Measurements from ENCODE around the gene HS6ST2. TPM values are rescaled to one million over a fixed set of nuclear protein-coding genes. Genes with fewer than 3 reads are reported as not detected.

The HS6ST2 gene
- total and polyA plus RNA-seq, 3 donors from 2014 or later, result 3.7 to 13.3 (median 7.6) TPM

- H3K27ac ChIP-seq, result no peak overlapping the region
- no peaks in the 10 kb centered on the region for H3K27me3 ChIP-seq
- TF ChIP-seq POLR2A (IDR thresholded peaks at IDR 0.05) (no peak), CTCF (IDR thresholded peaks at IDR 0.05) (no peak)
- H3K9me3 ChIP-seq, result no peaks in the 10 kb centered on the region
- no peak for DNase-seq
- H3K4me3 ChIP-seq, result no peak overlapping the region
- intact Hi-C loops (cut with DNase I; ENCODE audit: low total_unique reads), result no loop called here
- no peaks in the 10 kb centered on the region for H3K4me1 ChIP-seq
- H3K36me3 ChIP-seq (ENCODE audit: low read depth, missing control alignments), result no peaks in the 10 kb centered on the region
Measured at GRCh38 chrX:132778917-132779316, 179.5 kb downstream of the HS6ST2 start.

DNA sequence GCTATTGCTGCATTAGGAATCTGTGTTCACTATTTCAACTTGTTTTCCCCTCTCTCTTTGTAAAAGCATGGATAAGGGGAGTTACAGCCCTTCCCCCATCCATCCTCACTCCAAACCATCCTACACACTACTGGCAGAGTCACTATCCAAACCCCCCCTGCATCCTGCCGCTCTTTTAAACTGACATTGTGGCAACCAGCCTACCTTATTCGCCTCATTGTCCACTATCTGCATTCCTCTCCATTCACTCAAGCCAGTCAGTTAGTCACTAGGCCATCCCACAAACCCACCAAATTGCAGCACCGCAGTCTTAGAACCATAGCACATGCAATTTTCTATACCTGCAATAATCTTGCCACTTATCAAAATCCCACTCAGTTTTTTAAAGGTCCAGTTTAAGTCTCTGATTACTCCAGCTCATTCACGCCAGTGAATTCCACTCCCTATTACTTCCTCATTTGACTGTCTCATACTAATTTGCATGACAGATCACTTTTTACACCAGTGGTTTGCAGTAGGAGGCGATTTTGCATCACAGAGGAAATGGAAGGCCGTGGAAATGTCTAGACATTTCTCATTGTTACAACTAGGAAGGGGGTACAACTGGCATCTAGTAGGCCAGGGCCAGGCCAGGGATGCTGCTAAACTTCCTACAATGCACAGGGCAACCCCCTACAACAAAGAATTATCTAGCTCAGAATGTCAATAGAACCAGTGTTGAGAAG, 181.8 kb downstream of the HS6ST2 start:
- WGBS, 2 donors, result 91 to 96% methylated on average over 6 of the region's 6 CpGs

DNA sequence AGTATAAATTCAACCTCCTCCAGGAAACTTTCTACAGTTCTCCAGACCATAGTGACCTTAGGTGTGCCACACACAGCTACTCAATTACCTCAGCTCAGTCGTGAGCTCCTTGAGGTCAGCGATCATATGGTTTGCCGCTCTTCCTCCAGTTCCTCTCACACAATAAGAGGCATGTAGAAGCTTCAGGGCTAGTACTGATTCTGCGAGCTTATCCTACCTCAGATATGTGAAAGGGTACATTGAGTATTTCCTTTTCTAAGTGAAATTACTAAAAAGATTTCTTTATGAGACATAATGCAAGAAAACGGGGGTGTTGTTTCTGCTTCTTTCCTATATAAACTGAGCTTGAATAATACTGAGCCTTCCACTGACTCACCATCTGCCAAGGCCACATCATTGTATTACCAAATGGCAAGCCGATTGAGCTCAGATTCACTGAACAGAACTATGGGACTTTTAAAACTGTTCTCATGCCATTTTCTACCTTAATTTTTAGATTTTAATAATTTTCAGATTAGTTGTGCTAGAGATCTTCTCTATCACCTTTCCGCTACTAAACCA, 183.1 kb downstream of the HS6ST2 start:
- Histone ChIP-seq H3K9me3 (no peaks in the 10 kb centered on the region), H3K27me3 (no peaks in the 10 kb centered on the region), H3K27ac (no peak overlapping the region), H3K36me3 (ENCODE audit: low read depth, missing control alignments) (no peaks in the 10 kb centered on the region), H3K4me1 (no peaks in the 10 kb centered on the region), H3K4me3 (no peak overlapping the region)
- intact Hi-C loops (cut with DNase I; ENCODE audit: low total_unique reads), result no loop called here
- TF ChIP-seq CTCF (IDR thresholded peaks at IDR 0.05), result no peak
- no peak for TF ChIP-seq POLR2A (IDR thresholded peaks at IDR 0.05)
- 84 to 92% methylated on average over 7 of the region's 7 CpGs for WGBS, 2 donors
- DNase-seq, result no peak

More for the DNA sequence above, 181.8 kb downstream of the HS6ST2 start:
- H3K27me3 ChIP-seq, result no peaks in the 10 kb centered on the region
- no peak for DNase-seq
- H3K9me3 ChIP-seq, result no peaks in the 10 kb centered on the region
- TF ChIP-seq CTCF (IDR thresholded peaks at IDR 0.05) (no peak), POLR2A (IDR thresholded peaks at IDR 0.05) (no peak)
- H3K27ac ChIP-seq, result no peak overlapping the region
- no peaks in the 10 kb centered on the region for H3K4me1 ChIP-seq
- intact Hi-C loops (cut with DNase I; ENCODE audit: low total_unique reads), result no loop called here
- H3K4me3 ChIP-seq, result no peak overlapping the region
- H3K36me3 ChIP-seq (ENCODE audit: low read depth, missing control alignments), result no peaks in the 10 kb centered on the region

GRCh38 chrX:132774010-132774714, 184.3 kb downstream of the HS6ST2 start:
- Histone ChIP-seq H3K9me3 (no peaks in the 10 kb centered on the region), H3K4me3 (no peak overlapping the region), H3K27me3 (no peaks in the 10 kb centered on the region), H3K27ac (no peak overlapping the region), H3K36me3 (ENCODE audit: low read depth, missing control alignments) (no peaks in the 10 kb centered on the region), H3K4me1 (no peaks in the 10 kb centered on the region)
- TF ChIP-seq CTCF (IDR thresholded peaks at IDR 0.05) (no peak), POLR2A (IDR thresholded peaks at IDR 0.05) (no peak)
- intact Hi-C loops (cut with DNase I; ENCODE audit: low total_unique reads), result no loop called here
- no peak for DNase-seq
- WGBS, 2 donors, result 44 to 71% methylated on average over 5 of the region's 5 CpGs

Data from testis (tissue), 3 donors.